DOHH2 (cell line): ENCODE data around the gene MDH1B.

ENCODE experiments used
- CTCF ChIP-seq: fragments of 200-600 bp; sonication (generic); IDR thresholded peaks from one replicate; pipeline ENCODE4 v1.5.1; 2014; ENCODE audit warnings: antibody characterized with exemption, mild to moderate bottlenecking, low read depth, low read length; ENCODE audit not compliant: poor library complexity, severe bottlenecking
- EZH2phosphoT487 ChIP-seq: fragments of 200-600 bp; sonication (generic); IDR thresholded peaks from 2 replicates; pipeline ENCODE4 v1.6.1; 2017; ENCODE audit warnings: borderline replicate concordance, mild to moderate bottlenecking, antibody characterized with exemption, low read length, moderate library complexity, mixed read lengths

- TF ChIP-seq CTCF (no peak), EZH2phosphoT487 (no peak)
Observed at GRCh38 chr2:206756816-206757215, 8.3 kb downstream of the MDH1B start.
